ENCODE data around the gene MIPOL1.
"Not testable (repeated sequence)": the region's sequence is repeated elsewhere in the genome, so short reads cannot be mapped to it uniquely, and the experiment has no call there.

MIPOL1 gene

DNA sequence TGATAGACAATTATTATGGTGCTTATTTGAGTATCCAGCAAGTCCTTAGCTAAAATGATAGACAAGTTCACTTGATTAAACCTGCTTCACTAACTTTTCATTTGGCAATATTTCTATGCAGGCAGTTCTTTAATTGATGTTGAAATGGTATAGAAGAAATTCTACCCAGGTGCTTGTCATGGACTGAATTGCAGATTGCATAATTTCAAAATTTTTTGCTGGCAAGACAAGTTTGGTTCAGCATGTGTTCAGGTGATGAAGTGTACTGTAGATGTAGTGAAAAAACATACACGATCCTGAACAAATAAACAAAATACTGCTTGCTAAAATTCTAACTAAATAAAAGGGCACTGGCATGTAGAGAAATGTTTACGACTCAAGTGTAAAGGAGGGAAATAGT, 208.4 kb downstream of the MIPOL1 start:
- no peak for DNase-seq

DNA sequence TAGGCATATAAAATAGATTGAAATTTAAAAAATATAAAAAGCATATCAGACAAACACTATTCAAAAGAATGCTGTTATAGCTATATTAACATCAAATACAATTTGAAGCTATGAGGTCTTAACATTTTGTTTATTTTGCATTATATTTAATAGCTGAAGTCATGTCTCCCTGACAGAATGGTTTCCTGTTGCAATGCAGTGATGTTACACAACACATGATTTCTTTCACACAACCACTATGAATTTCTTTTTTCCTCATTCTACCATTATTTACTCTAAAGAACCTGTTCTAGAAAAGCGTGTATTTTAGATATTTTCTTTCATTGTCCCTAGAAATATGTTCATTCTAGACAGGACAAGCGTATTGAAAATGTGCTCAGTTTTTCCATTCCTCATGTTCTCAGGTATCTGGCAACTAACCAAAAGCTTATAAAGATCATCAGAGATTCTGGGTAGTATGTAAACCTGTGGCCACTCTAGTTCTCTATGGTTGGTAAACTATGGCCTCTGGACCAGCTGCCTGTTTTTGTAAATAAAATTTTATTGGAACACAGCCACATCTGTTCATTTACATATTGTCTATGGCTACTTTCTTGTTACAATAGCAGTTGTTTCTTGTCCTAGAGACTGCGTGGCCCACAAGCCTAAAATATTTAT, 213.5 kb downstream of the MIPOL1 start:
- no peak for DNase-seq

DNA sequence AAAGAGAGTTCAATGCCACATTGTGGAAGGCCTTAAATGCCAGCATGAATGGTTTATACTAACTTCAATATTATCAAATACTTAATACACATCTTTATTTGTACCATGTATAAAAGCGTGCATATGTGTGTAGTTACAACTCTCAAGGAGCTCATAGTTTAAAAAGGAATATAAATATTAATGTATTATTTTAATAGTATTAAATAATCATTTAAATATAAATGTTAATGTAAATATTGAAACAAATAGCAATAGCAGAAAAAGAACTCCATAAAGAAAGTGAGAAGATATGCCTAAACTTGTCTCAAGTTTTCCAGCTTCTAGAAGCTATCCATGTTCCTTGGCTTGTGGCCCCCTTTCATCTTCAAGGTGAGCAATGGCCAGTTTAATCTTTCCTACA, 215.3 kb downstream of the MIPOL1 start:
- no peak for DNase-seq

GRCh38 chr14:37413504-37414003, 215.8 kb downstream of the MIPOL1 start:
- no peak for DNase-seq

DNA sequence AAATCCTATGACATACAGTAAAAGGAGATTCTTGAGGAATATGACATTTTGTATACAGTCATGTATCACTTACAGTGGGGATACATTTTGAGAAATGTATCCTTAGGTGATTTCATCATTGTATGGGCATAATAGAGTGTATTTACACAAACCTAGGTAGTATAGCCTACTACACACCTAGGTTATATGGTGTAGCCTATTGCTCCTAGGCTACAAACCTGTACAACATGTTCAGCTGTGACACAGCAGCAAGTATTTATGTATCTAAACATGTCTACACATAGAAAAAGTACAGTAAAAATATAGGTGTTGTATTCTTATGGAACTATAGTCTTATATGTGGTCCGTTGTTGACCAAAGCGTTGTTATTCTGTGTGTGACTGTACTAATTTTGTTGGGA, 218.5 kb downstream of the MIPOL1 start:
- no peak for DNase-seq

- DNase-seq = no peak
Observed at GRCh38 chr14:37417151-37417550, 219.4 kb downstream of the MIPOL1 start.

- DNase-seq = no peak
Observed at GRCh38 chr14:37417833-37418232, 220.1 kb downstream of the MIPOL1 start.

- DNase-seq = no peak
Observed at GRCh38 chr14:37420622-37421021, 222.9 kb downstream of the MIPOL1 start.

GRCh38 chr14:37422319-37422718, 224.6 kb downstream of the MIPOL1 start:
- DNase-seq = no peak

- DNase-seq = no peak
Observed at GRCh38 chr14:37422748-37423147, 225.0 kb downstream of the MIPOL1 start.

DNA sequence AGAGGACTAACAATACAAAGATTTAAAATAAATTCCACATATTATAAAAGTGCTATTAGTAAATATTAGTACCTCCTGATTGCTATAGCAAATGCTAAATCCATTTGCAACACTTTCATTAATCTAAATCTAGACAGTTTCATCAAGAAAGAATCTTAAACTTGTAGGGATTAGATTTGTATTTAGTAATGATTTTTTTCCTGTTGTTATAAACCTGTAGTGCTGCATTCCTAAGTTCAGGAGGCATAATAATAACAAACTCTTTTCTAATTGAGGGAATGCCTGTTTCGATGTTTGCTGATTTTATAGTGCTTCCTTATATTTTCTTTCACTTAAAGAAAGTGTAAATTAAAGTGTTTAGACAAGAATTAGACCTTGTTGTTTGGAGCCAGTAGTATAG, 231.2 kb downstream of the MIPOL1 start:
- DNase-seq = no peak

DNA sequence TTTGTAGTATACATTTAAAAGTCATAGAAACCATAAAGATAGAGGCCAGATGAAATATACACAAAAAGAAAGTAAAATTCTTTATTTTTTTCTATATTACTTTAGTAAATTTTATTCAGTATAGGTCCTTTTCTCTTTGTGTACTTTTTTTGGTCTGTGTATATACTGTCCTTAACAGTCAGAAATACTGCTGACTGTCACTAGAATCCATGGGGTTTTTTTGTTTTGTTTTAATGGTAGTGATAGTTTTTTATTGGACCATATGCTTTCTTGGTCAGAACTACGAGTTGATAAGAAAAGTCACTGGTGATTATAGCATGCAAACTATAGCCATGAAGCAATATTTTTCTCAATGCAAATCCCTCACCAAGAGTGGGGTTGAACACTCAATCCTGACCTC, 231.9 kb downstream of the MIPOL1 start:
- no peak for DNase-seq

DNA sequence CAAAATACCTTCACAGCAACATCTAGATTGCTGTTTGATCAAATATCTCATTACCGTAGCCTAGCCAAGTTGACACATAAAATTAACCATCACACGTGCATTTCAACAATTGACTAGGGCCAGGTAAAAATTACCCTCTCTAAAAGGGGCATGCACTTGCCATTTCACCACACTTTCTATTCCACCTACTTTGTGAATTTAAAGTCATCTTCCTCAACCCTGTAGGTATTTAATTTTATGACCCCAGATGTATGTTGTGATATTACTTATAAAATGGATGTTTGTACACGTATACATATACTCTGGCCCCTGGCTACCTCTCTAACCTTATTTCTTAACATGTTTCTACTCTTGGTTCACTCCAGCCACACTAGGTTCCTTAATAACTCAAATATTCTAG, 237.1 kb downstream of the MIPOL1 start:
- DNase-seq = no peak

DNA sequence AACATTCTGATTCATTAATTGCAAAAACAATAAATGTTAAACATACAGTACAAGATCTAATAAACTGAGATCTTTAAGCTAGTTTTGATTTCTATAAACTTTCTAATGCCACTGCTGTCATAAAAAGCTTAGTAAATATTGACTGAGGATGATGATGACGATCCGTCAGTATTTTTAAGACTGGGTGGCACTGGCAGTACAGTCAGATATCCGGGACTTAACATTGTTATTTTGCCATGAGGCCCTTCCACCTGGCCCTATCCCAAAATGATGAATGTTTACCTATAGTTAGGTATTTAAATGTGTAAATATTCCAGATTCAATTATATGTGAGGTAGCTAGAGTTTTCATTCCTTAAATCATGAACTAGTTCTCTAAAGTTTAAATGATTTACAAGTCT, 238.8 kb downstream of the MIPOL1 start:
- DNase-seq = no peak

GRCh38 chr14:37437490-37437889, 239.8 kb downstream of the MIPOL1 start:
- no peak for DNase-seq

DNA sequence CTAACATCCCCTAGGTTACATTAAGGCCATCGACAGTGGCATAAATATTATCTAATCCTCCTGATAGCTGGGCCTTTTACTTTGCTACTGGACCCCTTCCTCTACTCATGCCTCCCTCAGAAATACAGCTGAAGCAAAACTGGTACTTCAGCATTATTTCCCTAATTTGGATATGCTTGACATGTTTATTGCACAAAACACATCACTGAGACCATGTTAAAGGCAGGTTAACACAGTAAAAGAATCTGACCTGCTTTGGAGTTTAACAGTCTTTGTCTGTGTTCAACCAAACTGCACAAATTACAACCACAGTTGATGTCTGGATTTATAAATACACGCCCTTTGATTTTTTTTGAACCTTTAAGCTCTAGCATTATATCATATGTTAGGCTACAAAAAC, 240.7 kb downstream of the MIPOL1 start:
- no peak for DNase-seq

DNA sequence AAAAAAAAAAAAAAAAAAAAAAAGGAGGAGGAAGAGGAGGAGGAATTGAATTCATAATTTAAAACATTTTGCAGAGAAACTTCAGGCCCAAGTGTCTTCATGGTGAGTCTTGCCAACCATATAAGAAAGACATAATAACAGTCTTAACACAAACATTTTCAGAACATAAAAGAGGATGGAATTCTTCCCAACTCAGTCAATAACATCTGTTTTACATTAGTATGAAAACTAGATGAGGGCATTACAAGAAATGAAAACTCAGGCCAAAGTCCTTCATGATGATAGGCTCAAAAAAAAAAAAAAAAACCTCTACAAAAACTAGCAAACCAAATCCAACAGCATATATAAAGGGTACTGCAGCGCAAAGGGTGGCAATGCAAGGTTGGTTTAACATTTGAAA, 245.7 kb downstream of the MIPOL1 start:
- no peak for DNase-seq

GRCh38 chr14:37447883-37448391, 250.2 kb downstream of the MIPOL1 start:
- DNase-seq = no peak

- DNase-seq = no peak
Observed at GRCh38 chr14:37452323-37452722, 254.6 kb downstream of the MIPOL1 start.

DNA sequence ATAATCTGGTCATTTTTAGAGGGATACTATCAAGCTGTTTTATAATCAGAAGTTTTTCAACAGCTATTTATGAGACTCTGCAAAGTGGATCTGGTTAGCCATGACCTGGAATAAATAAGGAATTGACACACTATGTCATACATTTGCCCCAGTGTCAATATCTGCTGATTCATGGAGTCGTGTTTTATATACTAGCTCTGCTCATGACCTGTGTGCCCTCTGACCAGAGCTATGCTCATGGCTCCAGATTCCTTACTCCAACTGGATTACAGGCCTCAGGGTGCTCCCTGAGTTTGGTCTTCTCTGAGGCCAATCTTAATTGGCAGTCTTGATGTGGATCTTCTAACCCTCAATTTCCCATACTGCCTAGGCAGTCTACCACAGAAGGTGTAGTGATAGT, 256.2 kb downstream of the MIPOL1 start:
- no peak for DNase-seq

DNA sequence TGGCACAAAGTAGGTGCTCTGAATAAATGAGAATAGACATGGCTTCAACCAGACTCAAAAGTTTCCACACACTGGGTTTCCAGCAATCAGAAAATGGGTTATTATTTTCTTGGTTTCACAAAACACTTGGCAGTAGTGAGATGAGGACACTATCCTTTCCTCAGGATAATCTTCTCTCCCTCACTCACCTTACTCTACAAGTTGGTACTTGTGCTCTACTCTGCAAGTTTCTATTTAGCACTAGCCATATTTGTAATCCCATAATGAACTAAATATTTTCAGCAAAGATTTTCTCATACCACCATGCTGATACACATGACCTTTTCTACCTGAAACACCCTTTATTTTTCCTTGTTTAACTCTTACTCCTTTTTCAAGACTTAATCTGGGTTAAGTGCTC, 259.6 kb downstream of the MIPOL1 start:
- no peak for DNase-seq

DNA sequence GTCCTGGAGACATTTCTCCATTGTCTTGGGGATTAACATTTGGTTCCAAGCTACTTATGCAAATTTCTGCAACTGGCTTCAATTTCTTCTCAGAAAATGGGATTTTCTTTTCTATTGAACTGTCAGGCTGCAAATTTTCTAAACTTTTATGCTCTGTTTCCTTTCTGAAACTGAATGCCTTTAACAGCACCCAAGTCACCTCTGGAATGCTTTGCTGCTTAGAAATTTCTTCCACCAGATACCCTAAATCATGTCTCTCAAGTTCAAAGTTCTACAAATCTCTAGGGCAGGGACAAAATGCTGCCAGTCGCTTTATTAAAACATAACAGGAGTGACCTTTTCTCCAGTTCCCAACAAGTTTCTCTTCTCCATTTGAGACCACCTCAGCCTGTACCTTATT, 264.7 kb downstream of the MIPOL1 start:
- DNase-seq = not testable (repeated sequence)

- DNase-seq = no peak
Observed at GRCh38 chr14:37464192-37464858, 266.6 kb downstream of the MIPOL1 start.

DNA sequence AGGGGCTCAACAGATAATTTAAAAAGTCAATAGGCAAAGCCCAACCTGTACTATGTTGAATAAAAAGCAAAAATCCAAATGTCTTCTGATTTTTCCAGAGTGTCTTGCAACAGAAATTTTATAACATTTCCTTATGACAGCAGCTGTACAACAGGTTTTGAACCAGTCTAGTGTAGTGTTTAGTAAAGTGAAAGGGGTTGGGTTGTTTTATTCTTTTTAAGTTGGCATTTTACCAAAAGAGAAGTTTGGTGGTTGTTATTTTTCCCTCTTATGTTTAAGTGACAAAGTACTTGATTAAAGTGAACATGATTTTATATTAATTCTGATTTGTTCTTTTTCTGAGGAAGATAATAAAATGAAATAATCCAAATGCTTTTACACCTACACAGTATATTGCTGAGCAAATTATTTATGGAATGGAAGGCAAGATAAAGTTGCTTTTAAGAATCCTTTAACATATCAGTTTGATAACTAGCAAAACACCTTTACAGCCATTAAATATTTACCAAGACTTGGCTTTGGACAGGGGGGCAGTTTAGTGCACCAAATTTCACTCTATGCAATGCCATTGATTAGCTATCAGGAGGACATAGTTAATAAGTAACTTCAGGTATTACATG, 268.4 kb downstream of the MIPOL1 start:
- DNase-seq = no peak

Data from central memory CD4-positive, alpha-beta T cell (primary cell).